ENCODE results near the gene RHBDD3. TPM values are rescaled to one million over a fixed set of nuclear protein-coding genes. Genes with fewer than 3 reads are reported as not detected.

RHBDD3 gene
- total and polyA plus RNA-seq, 2 of the 4 experiments (the other 2 are of a cell fraction), result 5.7 to 21.5 TPM

GRCh38 chr22:29313126-29313575, 45.4 kb upstream of the RHBDD3 start:
- Histone ChIP-seq H3K9me3 (ENCODE audit: control insufficient read depth, insufficient read depth, low read length) (no peaks in the 10 kb centered on the region), H2AK9ac (replicated peaks; ENCODE audit: low read depth, low read length, poor library complexity) (no peak overlapping the region), H3K14ac (replicated peaks; ENCODE audit: low read depth, low read length) (no peak overlapping the region), H4K8ac (ENCODE audit: low read depth in 2 of 2, low read length in 2 of 2) (no peak overlapping the region), H3K4me2 (ENCODE audit: low read depth, low read length) (no peak overlapping the region), H3K27me3 (ENCODE audit: control insufficient read depth, insufficient read depth, low read length) (peaks cover 44% of the 10 kb centered on the region), H2BK120ac (ENCODE audit: low read depth, low read length) (no peak overlapping the region), H3K79me1 (ENCODE audit: low read depth in 1 of 2, low read length in 2 of 2) (peaks cover 0 to 31% of the 10 kb centered on the region in 2 experiments; a peak in 3 of 4 replicates), H2AFZ (replicated peaks; ENCODE audit: low read length, poor library complexity) (no peak overlapping the region), H4K91ac (ENCODE audit: insufficient read depth, low read depth, low read length) (no peak overlapping the region), H3K36me3 (ENCODE audit: control insufficient read depth, insufficient read depth, low read length) (peaks cover 2% of the 10 kb centered on the region; the same call in 1 of the 2 replicates), H2BK5ac (ENCODE audit: low read depth, low read length, poor library complexity, severe bottlenecking) (no peak overlapping the region), H2AK5ac (ENCODE audit: low read depth, low read length) (no peak overlapping the region), H3K4ac (ENCODE audit: low read depth, low read length) (no peak overlapping the region), H3K23ac (ENCODE audit: low read depth, low read length) (no peak overlapping the region), H3K9ac (ENCODE audit: low read depth, low read length) (no peak overlapping the region), H4K5ac (ENCODE audit: low read depth, low read length) (no peak overlapping the region), H3K56ac (ENCODE audit: extremely low read depth, insufficient read depth, low read length) (no peak overlapping the region), H4K20me1 (ENCODE audit: insufficient read depth, low read length) (peaks cover 31% of the 10 kb centered on the region), H3K9me1 (ENCODE audit: insufficient read depth, low read length) (0 out of 2 replicates have a peak, but pooled peaks cover 5% of the 10 kb centered on the region), H3K4me3 (ENCODE audit: insufficient read depth, low read depth, low read length) (no peak overlapping the region), H3K27ac (ENCODE audit: insufficient read depth, low read length) (no peak overlapping the region), H3K18ac (ENCODE audit: low read depth, low read length) (no peak overlapping the region), H3K4me1 (ENCODE audit: control insufficient read depth, insufficient read depth, low read length) (peaks cover 11% of the 10 kb centered on the region), H2BK20ac (ENCODE audit: low read depth, low read length) (no peak overlapping the region), H2BK15ac (ENCODE audit: low read depth, low read length) (no peak overlapping the region)
- intact Hi-C loops (cut with micrococcal nuclease) (no loop called here), in situ Hi-C loops (cut with MboI; ENCODE audit: low sequenced_read_pairs) (no loop called here), dilution Hi-C loops (cut with HindIII; ENCODE audit: low sequenced_read_pairs, unreplicated experiment) (no loop called here)
- CTCF ChIA-PET, result interaction anchor here (0.9 kb wide), 1 partner anchor 8 kb away, joined by 3 read pairs; no protein-coding TSS in a partner anchor
- 33% methylated on average over 18 of the region's 44 CpGs; no CpG with 5 or more reads in 1 of the 2 experiments for WGBS, 2 experiments (ENCODE audit: extremely low coverage in 2 of 2, insufficient read length in 1 of 2)
- ATAC-seq (ENCODE audit: low read depth), result no peak
- no peak for DNase-seq
- no peak for TF ChIP-seq CEBPB (IDR thresholded peaks at IDR 0.05; ENCODE audit: low read depth, low read length)
- TF ChIP-seq CHD1 (IDR thresholded peaks at IDR 0.05; ENCODE audit: low read depth, low read length), result no peak
- peak; percentile 66; the same call in 1 of the 2 replicates for TF ChIP-seq USF2 (IDR thresholded peaks at IDR 0.05; ENCODE audit: low read depth, low read length)
- no peak for TF ChIP-seq RCOR1 (IDR thresholded peaks at IDR 0.05; ENCODE audit: insufficient replicate concordance, low read length)
- peak; percentile 49 for TF ChIP-seq CTCF (conservative IDR thresholded peaks at IDR 0.05; ENCODE audit: low read depth, low read length)
- peak; percentile 69 for TF ChIP-seq BHLHE40 (IDR thresholded peaks at IDR 0.05; ENCODE audit: low read depth, low read length)
- no peak for TF ChIP-seq RAD21 (IDR thresholded peaks at IDR 0.05; ENCODE audit: low read length)
- POLR2A ChIA-PET (ENCODE audit: unreplicated experiment), result interaction anchor here (0.6 kb wide), 1 partner anchor 1267 kb away, joined by 3 read pairs; no protein-coding TSS in a partner anchor
- no TSS peak for BruUV-seq (replicated peaks)

Measured in IMR-90 (cell line).